ENCODE measurements around the gene CAPZA2.

DNA sequence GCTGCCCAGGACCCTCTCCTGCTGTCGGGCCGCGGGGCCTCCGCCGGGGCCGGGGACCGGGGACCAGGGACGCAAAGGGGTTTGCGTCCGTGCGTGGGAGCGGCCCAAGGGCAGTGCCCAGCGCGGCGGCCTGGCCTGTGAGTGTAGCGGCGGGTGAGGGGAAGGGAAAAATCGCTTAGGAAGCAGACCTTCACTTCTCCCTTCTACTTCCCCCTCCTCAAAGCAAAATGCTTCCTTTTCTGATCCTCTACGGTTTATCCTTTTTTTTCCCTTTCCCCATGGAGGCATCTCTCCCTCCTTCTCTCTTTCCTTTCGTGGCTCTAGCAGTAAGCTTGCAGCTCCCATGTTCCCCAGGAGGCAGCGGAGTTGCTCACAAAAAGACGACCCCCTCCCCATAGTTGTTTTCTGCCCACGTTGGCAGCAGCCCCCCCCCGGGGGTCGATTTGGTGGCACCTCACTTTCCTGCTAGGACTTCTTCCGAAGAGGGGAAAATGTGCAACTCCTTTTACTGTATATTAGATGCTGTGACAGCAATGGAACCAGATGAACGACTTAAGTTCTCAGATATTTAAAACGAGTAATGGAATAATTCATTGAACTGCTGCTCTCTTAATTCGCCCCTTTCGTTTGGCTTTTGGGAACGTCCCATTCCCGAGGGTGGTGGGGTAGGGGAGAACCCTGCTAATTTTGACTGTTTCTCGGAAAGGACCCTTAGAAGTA, 724 bp downstream of the CAPZA2 start:
- TF ChIP-seq, protein P1, sequence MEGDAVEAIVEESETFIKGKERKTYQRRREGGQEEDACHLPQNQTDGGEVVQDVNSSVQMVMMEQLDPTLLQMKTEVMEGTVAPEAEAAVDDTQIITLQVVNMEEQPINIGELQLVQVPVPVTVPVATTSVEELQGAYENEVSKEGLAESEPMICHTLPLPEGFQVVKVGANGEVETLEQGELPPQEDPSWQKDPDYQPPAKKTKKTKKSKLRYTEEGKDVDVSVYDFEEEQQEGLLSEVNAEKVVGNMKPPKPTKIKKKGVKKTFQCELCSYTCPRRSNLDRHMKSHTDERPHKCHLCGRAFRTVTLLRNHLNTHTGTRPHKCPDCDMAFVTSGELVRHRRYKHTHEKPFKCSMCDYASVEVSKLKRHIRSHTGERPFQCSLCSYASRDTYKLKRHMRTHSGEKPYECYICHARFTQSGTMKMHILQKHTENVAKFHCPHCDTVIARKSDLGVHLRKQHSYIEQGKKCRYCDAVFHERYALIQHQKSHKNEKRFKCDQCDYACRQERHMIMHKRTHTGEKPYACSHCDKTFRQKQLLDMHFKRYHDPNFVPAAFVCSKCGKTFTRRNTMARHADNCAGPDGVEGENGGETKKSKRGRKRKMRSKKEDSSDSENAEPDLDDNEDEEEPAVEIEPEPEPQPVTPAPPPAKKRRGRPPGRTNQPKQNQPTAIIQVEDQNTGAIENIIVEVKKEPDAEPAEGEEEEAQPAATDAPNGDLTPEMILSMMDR (IDR thresholded peaks at IDR 0.05) = peak in 1 of 12 donors; percentile 3
- TF ChIP-seq POLR2A (IDR thresholded peaks at IDR 0.05) = no peak

All from heart left ventricle (tissue), 13 donors.